H1 (cell line): Measurements from ENCODE around the gene LUZP1. TPM values are rescaled to one million over a fixed set of nuclear protein-coding genes. Genes with fewer than 3 reads are reported as not detected.

Source experiments
- EP300 ChIP-seq, 2 experiments: IDR thresholded peaks; 1 replicate in 1 of 2; 2 replicates in 1 of 2; pipeline ENCODE4 v1.6.1; 2011 to 2012; ENCODE audit warnings: low read depth in 2 of 2, low read length in 2 of 2, mild to moderate bottlenecking in 2 of 2, borderline replicate concordance in 1 of 2, inconsistent platforms in 1 of 2, moderate library complexity in 1 of 2
- RAD21 ChIP-seq, 2 experiments: IDR thresholded peaks in 1 of 2; conservative IDR thresholded peaks in 1 of 2; 2 replicates each; pipeline ENCODE4 v1.6.1; 2011; ENCODE audit warnings: low read depth in 2 of 2, low read length in 2 of 2, improper control_type of control experiment in 1 of 2, inconsistent platforms in 1 of 2, mild to moderate bottlenecking in 1 of 2, moderate library complexity in 1 of 2
- RFX5 ChIP-seq: IDR thresholded peaks from 2 replicates; pipeline ENCODE4 v1.6.1; 2011; ENCODE audit warnings: low read depth, low read length, improper control_type of control experiment, borderline replicate concordance
- TCF12 ChIP-seq: IDR thresholded peaks from 2 replicates; pipeline ENCODE4 v1.6.1; 2011; ENCODE audit warnings: low read depth, mild to moderate bottlenecking, low read length
- USF2 ChIP-seq: IDR thresholded peaks from 2 replicates; pipeline ENCODE4 v1.6.1; 2011; ENCODE audit warnings: low read length, improper control_type of control experiment
- polyA plus RNA-seq, 7 experiments: library from polyadenylated mRNA; depleted of rRNA in 3 of 7; stranded (reverse) in 5 of 7; unstranded in 2 of 7; fragments of >200 nt in 5 of 7; fragments of 200-250 nt in 2 of 7; gene quantifications; 1 replicate in 5 of 7; 2 replicates in 1 of 7; 4 replicates in 1 of 7; pipeline versions ENCODE4 v1.2.1 to v1.2.3, GENCODE V29; 2011 to 2013; ENCODE audit warnings: missing spikeins in 2 of 7, mixed read lengths in 2 of 7
- total RNA-seq: library from RNA; stranded (reverse); fragmentation: NEBNext Ultra II Directional; extraction: Animal tissue kit (Norgen Biotek cat#: 25700); gene quantifications from 2 replicates; pipeline ENCODE4 v1.2.1, GENCODE V29; 2021

LUZP1 gene
- total and polyA plus RNA-seq, 2 of the 8 experiments (the other 6 are each of a cell fraction or from before 2014, with no cell fraction given) = 14.0 to 60.5 TPM

DNA sequence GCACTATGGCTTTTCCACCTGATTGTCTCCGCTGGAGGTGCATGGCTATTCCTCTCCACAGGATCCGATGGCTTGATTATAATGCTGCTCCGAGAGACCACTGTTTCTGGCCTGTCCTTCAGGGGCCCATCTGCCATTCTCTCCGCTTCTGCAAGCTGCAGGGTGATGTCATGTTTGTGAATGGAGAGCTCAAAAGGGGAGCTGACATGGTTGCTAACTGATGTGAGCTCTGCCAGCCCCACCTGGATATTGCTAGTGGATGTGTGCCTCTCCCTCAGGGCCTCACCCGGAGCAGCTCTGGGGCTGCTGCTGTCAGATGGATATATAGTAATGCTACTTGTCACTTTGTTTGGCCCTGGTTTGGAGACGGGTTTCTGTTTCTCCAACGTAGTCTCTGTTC lies 77.1 kb downstream of the LUZP1 start (continued):
- TF ChIP-seq RAD21 (IDR thresholded peaks at IDR 0.05 in 1 of 2, conservative IDR thresholded peaks at IDR 0.05 in 1 of 2; ENCODE audit: low read depth in 2 of 2, low read length in 2 of 2) (no peak), TCF12 (no peak), RFX5 (no peak), USF2 (no peak), EP300 (IDR thresholded peaks at IDR 0.05; ENCODE audit: borderline replicate concordance in 1 of 2, low read depth in 2 of 2, low read length in 2 of 2) (no peak)
